SKM-1 (cell line): ENCODE results near the gene WDR54.

Source experiments
- DNase-seq: peaks from one replicate; lab custom pipeline; 2025; ENCODE audit not compliant: unreplicated experiment; lab: John Stamatoyannopoulos, UW

The WDR54 gene

GRCh38 chr2:74421221-74421870 lies at the start of gene WDR54, which contains the start of gene C2orf81:
Gene WDR54, plus strand, starts transcription at chr2:74421730. Its CDS starts 424 bp downstream, at chr2:74422154.
Gene C2orf81, minus strand, starts transcription at chr2:74421619. Its CDS starts 59 bp downstream, at chr2:74421560.
- DNase-seq, result peak; percentile 68

GRCh38 chr2:74372674-74373073 lies 48.9 kb upstream of the WDR54 start:
- DNase-seq, result no peak

GRCh38 chr2:74373221-74373676 lies 48.3 kb upstream of the WDR54 start:
- DNase-seq, result no peak

DNA sequence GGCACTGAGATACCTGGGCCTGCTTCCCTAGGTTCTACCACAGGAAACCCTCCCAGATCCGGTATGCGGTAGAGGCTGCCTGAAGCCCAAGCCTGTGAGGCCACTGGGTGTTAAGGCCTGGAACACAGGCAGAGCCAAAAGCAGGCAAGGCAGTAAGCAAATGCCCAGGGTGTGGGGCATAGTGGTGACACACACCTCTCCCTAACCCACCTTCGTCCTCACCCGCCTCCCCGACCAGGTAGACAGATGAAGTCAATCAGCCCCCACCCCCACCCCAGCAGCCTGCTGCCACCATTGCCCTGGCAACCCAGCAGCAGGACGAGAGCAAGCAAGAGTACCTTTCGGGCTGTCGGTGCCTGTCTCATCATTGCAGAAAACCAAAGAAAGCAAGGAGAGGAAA lies 47.5 kb upstream of the WDR54 start:
- DNase-seq, result no peak

- DNase-seq, result no peak
These were observed 46.9 kb upstream of the WDR54 start for GRCh38 chr2:74374509-74375205.

DNA sequence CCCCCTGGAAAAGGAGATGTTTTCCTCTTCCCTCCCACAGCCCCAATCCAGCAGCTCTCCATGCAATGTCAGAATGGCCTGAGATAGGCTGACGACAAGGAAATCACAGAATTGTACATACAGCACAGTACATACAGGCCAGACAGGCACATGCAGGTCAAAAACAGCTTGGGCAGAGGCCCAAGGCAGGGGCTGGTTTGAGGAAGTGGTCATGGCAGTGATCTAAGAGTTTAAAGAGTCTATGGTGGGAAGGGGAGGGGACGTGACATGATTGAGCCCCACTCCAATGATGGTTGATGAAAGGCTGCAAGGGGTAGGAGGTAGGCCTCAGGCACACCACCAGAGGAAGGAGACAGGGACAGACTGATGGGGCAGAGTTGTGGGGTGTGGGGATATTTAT lies 45.7 kb upstream of the WDR54 start:
- DNase-seq, result no peak

GRCh38 chr2:74378007-74378406 lies 43.5 kb upstream of the WDR54 start:
- DNase-seq, result no peak

- no peak for DNase-seq
These were observed 41.4 kb upstream of the WDR54 start, which contains the start of gene DCTN1 for GRCh38 chr2:74379851-74380789. Gene DCTN1, minus strand, starts transcription at chr2:74380311. Its CDS starts 274 bp downstream, at chr2:74380037.

- DNase-seq, result no peak
These were observed 39.8 kb upstream of the WDR54 start for GRCh38 chr2:74381751-74382150.

- DNase-seq, result no peak
These were observed 38.3 kb upstream of the WDR54 start for GRCh38 chr2:74383254-74383653.

DNA sequence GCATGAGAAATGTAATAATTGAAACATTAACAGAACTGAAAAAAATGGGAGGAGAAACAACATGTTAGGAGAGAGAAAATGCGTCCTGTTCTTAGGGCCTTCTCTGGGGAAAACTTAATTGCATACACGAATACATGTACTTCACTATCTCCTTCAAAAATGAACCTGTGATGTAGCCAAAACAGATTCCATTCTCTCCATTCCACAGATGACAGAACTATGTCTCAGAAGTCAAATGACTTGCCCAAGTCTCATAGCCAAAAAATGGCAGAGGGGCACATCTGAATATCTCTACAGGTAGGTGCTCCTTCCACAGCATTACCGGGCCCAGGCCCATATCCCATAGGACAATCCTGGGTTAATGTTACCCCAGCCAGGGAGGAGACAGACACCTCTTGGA lies 37.5 kb upstream of the WDR54 start:
- DNase-seq, result no peak

GRCh38 chr2:74385396-74385795 lies 36.1 kb upstream of the WDR54 start:
- no peak for DNase-seq

- DNase-seq, result no peak
These were observed 34.2 kb upstream of the WDR54 start for GRCh38 chr2:74387346-74387745.

DNA sequence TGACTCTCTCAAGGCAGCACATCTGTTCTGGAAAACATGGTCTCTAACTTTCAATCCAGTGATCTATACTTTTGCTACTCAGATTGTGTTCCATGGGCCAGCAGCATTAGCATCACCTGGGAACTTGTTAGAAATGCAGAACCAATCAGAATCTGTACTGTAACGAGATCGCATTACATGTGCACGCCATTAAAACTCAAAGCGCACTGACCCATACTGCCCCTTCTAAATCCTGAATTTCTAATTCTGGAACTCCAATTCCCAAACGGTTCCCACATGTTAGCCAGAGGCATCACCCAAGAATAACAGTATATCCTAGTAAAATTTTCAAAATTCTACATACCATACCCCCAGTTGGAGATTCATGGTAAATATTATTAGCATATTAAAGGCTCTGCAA lies 30.9 kb upstream of the WDR54 start:
- DNase-seq, result no peak

DNA sequence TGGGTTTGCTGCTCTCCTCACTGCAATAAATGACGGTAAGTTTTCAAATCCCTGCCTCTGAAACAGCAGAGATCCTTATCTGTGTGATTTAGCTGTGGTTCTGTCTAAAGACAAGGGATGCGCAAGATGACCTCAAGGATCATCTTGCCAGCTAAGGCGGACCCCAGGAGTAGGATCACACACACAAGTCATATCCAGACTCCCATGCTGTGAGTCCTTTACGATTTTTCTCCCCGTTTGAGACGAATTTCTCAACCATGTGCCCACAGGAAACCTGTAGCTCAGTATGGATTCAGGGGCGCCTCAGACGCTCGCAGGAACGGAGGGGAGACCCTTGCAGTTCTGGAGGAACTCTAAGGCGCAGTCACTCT lies 30.3 kb upstream of the WDR54 start:
- no peak for DNase-seq

DNA sequence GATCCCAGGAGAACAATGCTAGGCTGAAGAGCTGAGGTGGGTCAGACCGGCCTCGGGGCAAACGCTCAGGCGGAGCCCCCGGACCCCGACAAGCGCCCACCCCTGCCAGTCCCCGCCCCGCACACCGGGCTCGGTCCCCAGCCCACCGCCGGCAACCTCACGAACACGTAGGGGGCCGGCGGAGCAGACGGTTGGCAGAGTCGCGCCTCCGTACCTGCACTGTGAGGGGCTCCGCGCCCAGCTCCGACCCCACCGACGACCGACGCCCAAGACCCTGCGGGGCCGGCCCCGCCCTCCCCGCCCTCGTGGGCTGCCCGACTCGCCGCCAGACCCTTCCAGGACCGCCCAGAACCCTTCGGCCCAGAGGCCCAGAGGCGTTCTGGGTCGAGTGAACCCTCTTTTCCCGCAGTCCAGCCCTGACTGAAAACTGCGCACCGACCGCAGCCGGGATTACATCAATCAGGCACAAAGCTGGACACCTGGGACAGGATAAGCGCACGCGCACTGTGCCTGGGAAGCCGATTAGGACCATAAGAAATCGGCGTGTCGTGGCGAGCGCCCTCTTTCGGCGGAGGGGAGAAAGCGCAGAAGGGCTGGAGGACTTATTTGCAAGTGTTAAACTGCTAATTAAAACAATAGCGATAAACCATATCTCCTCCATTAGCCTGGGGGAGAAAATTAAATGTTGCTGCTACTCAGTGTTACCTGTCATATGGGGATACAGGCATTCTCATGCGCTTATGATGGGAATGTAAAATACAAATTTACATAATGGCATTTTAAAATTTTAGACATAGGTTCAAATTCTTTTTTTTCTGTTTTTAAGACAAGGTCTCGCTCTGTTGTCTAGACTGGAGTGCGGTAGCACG lies 29.7 kb upstream of the WDR54 start:
- DNase-seq, result peak; percentile 81

DNA sequence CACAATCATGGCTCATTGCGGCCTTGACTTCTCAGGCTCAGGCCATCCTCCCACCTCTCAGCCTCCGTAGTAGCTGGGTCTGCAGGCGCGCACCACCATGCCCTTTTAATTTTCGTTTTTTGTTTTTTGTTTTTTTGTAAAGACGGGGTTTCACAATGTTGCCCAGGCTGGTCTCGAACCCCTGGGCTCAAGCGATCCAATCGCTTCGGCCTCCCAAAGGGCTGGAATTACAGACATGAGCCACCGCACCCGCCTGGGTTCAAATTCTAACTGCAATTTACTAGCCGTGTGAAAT lies 29.1 kb upstream of the WDR54 start:
- DNase-seq, result no peak

GRCh38 chr2:74393525-74393924 lies 28.0 kb upstream of the WDR54 start:
- no peak for DNase-seq

DNA sequence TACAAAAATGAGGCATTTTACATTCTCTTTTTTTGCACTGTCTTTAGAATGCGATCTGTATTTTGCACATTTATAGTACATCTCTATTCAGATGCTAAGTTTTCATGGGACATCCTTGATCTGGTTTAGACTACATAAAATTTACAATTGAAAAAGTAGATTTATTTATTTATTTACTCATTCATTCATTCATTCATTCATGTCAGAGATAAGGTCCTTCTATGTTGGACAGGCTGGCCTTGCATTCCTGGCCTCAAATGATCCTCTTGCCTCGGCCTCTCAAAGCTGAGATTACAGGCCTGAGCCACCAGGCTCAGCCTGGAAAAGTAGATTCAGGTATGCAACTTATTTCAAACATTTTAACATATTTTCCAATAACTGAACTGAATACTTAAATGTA lies 25.4 kb upstream of the WDR54 start:
- DNase-seq, result no peak

GRCh38 chr2:74399785-74400184 lies 21.7 kb upstream of the WDR54 start:
- DNase-seq, result peak; percentile 49

DNA sequence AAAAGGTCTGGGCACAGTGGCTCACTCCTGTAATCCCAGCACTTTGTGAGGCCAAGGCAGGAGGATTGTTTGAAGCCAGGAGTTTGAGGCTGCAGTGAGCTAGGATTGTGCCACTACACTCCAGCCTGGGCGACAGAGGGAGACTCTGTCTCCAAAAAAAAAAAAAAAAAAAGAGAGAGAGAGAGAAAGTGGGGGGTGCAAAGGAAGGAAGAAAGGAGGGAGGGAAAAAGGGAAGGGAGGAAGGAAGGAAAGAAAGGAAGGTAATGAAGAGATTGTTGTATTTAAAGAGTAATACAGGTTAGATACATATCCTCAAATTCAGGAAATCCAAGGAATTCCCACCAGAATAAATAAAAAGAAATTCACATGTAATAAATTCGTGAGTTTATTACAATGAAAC lies 19.6 kb upstream of the WDR54 start:
- DNase-seq, result no peak
